ENCODE data around the gene SNRPD2. TPM values are rescaled to one million over a fixed set of nuclear protein-coding genes. Genes with fewer than 3 reads are reported as not detected.

Gene SNRPD2
- polyA plus RNA-seq, 1 donor (not counting 4 experiments of a cell fraction or from before 2014, with no cell fraction given): 1,051 TPM

- H3K36me3 ChIP-seq (ENCODE audit: control insufficient read depth in 2 of 2, extremely low read depth in 1 of 2, insufficient read depth in 2 of 2, low read length in 2 of 2): no peaks in the 10 kb centered on the region
- DNase-seq (ENCODE audit: low read depth, low spot score) (no peak), FAIRE-seq (no peak)
- TF ChIP-seq EZH2 (IDR thresholded peaks at IDR 0.05; ENCODE audit: low read length) (no peak), CTCF (optimal IDR thresholded peaks at IDR 0.05 in 1 of 3, IDR thresholded peaks at IDR 0.05 in 1 of 3, conservative IDR thresholded peaks at IDR 0.05 in 1 of 3; ENCODE audit: extremely low read depth in 1 of 3, insufficient read depth in 2 of 3, low read length in 3 of 3) (no peak)
- no peak overlapping the region for H3K4me3 ChIP-seq (ENCODE audit: control insufficient read depth in 2 of 3, extremely low read depth in 1 of 3, insufficient read depth in 2 of 3, low read depth in 1 of 3, low read length in 3 of 3)
- dilution Hi-C loops (cut with MboI; ENCODE audit: extremely low pct_ligation_motif_present, low sequenced_read_pairs): no loop called here
- H3K4me1 ChIP-seq (ENCODE audit: control insufficient read depth, extremely low read depth, insufficient read depth, low read length): peaks cover 8% of the 10 kb centered on the region
- no peaks in the 10 kb centered on the region for H4K20me1 ChIP-seq (ENCODE audit: control insufficient read depth, extremely low read depth, insufficient read depth, low read length)
- no peaks in the 10 kb centered on the region for H3K9me1 ChIP-seq (ENCODE audit: control insufficient read depth, extremely low read depth, insufficient read depth, low read length)
- H3K79me2 ChIP-seq (ENCODE audit: control insufficient read depth, insufficient read depth, low read length): no peaks in the 10 kb centered on the region
- H3K9me3 ChIP-seq (ENCODE audit: control insufficient read depth, low read depth, low read length): no peaks in the 10 kb centered on the region
- H3K27me3 ChIP-seq (ENCODE audit: control insufficient read depth, extremely low read depth, insufficient read depth, low read length): peaks cover 5% of the 10 kb centered on the region
- H2AFZ ChIP-seq (ENCODE audit: control insufficient read depth, low read length): no peak overlapping the region
- H3K4me2 ChIP-seq (ENCODE audit: control insufficient read depth, extremely low read depth, insufficient read depth, low read depth, low read length): no peak overlapping the region
- no peak overlapping the region for H3K9ac ChIP-seq (ENCODE audit: control insufficient read depth, extremely low read depth, insufficient read depth, low read length)
- no peak overlapping the region for H3K27ac ChIP-seq (ENCODE audit: control insufficient read depth, insufficient read depth, low read length)
These were observed 28.0 kb downstream of the SNRPD2 start for GRCh38 chr19:45663800-45664199.

GRCh38 chr19:45660636-45661035 lies 31.1 kb downstream of the SNRPD2 start:
- no peak overlapping the region for H3K9ac ChIP-seq (ENCODE audit: control insufficient read depth, extremely low read depth, insufficient read depth, low read length)
- H4K20me1 ChIP-seq (ENCODE audit: control insufficient read depth, extremely low read depth, insufficient read depth, low read length): no peaks in the 10 kb centered on the region
- dilution Hi-C loops (cut with MboI; ENCODE audit: extremely low pct_ligation_motif_present, low sequenced_read_pairs): no loop called here
- peaks cover 9% of the 10 kb centered on the region for H3K27me3 ChIP-seq (ENCODE audit: control insufficient read depth, extremely low read depth, insufficient read depth, low read length)
- no peak overlapping the region for H2AFZ ChIP-seq (ENCODE audit: control insufficient read depth, low read length)
- no peak overlapping the region for H3K4me2 ChIP-seq (ENCODE audit: control insufficient read depth, extremely low read depth, insufficient read depth, low read depth, low read length)
- no peaks in the 10 kb centered on the region for H3K9me3 ChIP-seq (ENCODE audit: control insufficient read depth, low read depth, low read length)
- H3K27ac ChIP-seq (ENCODE audit: control insufficient read depth, insufficient read depth, low read length): no peak overlapping the region
- DNase-seq (ENCODE audit: low read depth, low spot score): no peak
- no peaks in the 10 kb centered on the region for H3K79me2 ChIP-seq (ENCODE audit: control insufficient read depth, insufficient read depth, low read length)
- H3K4me3 ChIP-seq (ENCODE audit: control insufficient read depth in 2 of 3, extremely low read depth in 1 of 3, insufficient read depth in 2 of 3, low read depth in 1 of 3, low read length in 3 of 3): no peak overlapping the region
- no peaks in the 10 kb centered on the region for H3K4me1 ChIP-seq (ENCODE audit: control insufficient read depth, extremely low read depth, insufficient read depth, low read length)
- TF ChIP-seq EZH2 (IDR thresholded peaks at IDR 0.05; ENCODE audit: low read length) (no peak), CTCF (optimal IDR thresholded peaks at IDR 0.05 in 1 of 3, IDR thresholded peaks at IDR 0.05 in 1 of 3, conservative IDR thresholded peaks at IDR 0.05 in 1 of 3; ENCODE audit: extremely low read depth in 1 of 3, insufficient read depth in 2 of 3, low read length in 3 of 3) (no peak)
- FAIRE-seq: no peak
- no peaks in the 10 kb centered on the region for H3K9me1 ChIP-seq (ENCODE audit: control insufficient read depth, extremely low read depth, insufficient read depth, low read length)
- H3K36me3 ChIP-seq (ENCODE audit: control insufficient read depth in 2 of 2, extremely low read depth in 1 of 2, insufficient read depth in 2 of 2, low read length in 2 of 2): no peaks in the 10 kb centered on the region

Data from keratinocyte (primary cell).